Fibroblast of skin of right biceps (primary cell): ENCODE results near the gene HTR6.

Source experiments
- DNase-seq: peaks from one replicate; pipeline ENCODE4 v3.0.0-alpha.2; 2013

HTR6 gene

DNA sequence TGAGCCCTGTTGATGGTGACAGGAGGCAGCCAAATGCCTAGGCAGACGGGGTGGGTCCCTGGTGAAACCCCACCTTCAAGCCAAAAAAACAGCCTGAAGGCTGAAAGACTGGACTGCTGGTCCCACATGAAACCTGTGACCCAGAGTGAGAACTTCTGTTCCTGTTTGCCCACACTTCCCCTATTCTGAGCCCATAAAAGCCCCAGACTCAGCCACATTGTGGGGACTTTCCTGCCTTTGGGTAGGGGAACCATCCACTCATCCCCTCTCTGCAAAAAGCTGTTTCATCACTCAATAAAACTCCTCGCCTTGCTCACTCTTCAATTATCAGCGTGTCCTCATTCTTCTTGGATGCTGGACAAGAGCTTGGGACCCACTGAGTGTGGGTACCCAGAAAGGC is 25.2 kb downstream of the HTR6 start:
- DNase-seq, result no peak

DNA sequence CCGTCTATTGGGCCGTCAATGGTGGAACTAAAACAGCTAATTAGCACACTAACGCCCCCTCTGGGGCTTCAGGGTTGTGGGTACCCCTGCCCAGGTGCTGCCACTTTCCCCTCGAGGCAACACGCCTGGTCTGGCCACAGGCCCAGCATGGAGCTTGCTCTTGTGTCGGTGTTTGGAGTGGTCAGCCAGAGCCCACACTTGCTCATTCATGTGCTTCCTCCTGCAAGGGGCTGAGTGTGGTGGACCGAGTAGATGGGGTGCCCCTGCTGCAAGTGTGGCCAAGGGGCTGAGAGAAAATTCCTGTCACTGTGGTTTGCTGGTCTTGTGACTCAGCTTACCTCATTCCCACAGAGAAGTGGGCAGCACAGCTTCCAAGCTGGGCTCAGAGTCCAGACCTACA is 25.7 kb downstream of the HTR6 start:
- no peak for DNase-seq

- DNase-seq, result no peak
Measured at GRCh38 chr1:19694298-19694697, 29.6 kb downstream of the HTR6 start.

- DNase-seq, result no peak
Measured at GRCh38 chr1:19695772-19696171, 31.1 kb downstream of the HTR6 start.

GRCh38 chr1:19696820-19697219 is 32.1 kb downstream of the HTR6 start:
- no peak for DNase-seq

DNA sequence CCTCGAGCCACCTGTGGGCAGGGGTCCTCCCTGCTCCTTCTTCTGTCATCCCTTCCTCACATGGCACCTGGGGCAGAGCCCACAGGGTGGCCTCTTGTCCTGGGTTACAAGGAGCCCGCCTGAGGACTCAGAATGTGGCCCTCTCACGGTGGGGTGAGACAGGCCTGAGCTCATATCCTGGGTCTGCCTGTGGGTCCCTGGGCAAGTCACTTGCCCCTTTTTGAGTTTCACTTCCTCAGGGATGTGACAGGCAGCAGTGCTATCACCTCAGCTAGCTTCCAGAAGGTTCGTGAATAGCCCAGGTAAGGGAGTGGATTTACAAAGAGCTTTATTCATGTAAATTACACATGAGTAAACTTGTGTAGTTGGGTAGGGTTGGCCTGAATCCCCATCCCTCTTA is 33.5 kb downstream of the HTR6 start:
- DNase-seq, result no peak

GRCh38 chr1:19700079-19700777 is 35.6 kb downstream of the HTR6 start:
- no peak for DNase-seq

GRCh38 chr1:19703280-19703679 is 38.6 kb downstream of the HTR6 start:
- DNase-seq, result no peak

DNA sequence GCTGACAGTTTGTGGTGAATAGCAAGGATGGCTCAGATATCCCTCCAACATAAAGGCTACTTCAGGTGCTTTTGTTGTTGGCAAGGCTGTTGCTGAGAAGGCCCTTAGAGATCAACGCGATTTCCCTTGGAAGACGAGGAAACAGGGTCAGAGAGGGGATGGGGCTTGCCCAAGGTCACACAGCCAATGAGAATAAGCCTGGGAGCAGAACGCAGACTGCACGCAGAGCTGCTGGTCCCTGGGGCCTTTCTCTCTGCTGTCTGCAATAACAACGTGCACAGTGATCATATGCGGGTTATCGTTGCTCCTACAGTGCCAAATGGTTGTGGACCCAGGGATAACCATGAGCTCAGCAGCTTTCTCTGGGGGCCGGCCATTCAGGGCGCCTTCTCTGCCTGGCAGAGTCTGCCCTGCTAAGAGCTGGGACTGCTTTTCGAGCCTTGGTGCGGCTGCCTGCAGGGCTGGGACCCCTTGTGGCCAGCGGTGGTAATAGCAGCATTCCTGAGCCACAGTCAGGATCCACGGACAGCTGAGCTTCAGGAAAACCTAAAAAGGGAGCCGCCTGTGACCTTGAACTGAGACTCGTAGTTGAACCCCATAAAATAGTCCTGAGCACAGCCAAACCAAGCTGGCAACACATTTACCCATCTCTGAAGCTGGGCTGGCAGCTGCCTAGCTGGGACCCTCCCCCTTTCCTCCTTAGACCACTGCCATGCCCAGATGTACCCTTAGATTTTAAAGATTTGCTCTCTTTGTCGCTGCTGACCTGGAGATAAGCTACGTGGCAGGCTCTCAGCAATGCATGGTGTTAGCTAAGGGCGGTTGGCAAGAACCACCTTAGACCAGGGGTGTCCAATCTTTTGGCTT is 39.8 kb downstream of the HTR6 start:
- peak; percentile 64 for DNase-seq

- DNase-seq, result no peak
Measured at GRCh38 chr1:19705464-19705863, 40.8 kb downstream of the HTR6 start.

DNA sequence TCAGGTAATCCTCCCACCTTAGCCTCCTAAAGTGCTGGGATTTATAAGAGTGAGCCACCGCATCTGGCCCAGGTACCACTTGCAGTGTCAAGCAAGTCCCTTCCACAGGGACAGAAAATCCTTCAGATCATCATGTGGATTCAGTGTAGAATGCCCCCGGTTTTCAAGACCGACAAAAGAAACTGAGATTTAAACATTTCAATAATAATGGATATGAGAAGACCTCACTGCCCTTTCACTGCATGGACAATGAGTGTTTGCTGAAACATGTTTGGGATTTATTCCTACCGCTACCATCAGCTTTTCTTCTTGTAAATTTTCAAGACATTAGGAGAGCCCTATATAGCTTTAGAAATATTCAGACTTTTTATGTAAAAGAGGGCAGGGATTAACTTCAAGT is 41.5 kb downstream of the HTR6 start:
- no peak for DNase-seq

- DNase-seq, result no peak
Measured at GRCh38 chr1:19708567-19709110, 44.0 kb downstream of the HTR6 start.

DNA sequence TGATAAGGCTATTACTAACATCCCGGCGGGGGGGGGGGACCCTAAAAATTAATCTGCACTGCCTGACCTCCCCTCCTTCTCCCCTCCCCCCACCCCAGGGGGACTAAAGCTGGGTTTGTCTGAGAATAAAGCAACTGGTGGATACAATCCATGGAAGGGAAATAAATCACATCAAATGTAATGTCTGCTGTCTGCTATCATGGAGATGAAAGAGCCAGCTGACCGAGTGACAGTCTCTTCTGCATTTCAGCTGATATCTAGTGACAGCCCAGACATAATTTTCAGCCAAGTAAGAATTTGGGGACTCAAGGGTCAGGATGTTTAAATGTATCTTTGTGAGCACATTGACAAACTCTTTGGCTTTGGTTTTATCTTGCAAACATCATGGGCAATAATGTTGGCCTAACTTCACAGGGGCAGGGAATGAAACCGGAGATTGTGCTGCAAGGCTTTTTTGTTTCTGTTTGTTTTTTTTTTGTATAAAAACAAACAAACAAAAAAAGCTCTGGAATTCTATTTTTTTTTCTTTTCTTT is 44.7 kb downstream of the HTR6 start:
- no peak for DNase-seq

GRCh38 chr1:19710825-19711611 is 46.3 kb downstream of the HTR6 start:
- no peak for DNase-seq

DNA sequence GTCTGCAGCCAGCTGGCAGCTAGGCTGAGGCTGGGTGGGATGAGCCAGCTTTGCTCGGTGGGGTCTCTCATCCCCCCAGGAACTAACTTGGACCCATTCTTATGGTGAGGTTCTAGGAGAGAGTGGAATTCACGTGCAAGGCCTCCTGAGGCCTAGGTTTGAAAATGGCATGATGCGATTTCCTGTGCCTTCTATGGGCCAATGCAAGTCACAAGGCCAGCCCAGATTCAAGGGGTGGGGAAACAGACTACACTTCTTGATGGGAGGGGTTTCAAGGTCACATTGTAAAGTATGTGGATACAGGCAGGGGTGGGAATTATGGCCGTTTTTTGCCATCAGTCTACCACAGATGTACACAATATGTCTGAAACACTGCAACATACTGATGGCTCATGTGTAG is 48.3 kb downstream of the HTR6 start:
- DNase-seq, result no peak

DNA sequence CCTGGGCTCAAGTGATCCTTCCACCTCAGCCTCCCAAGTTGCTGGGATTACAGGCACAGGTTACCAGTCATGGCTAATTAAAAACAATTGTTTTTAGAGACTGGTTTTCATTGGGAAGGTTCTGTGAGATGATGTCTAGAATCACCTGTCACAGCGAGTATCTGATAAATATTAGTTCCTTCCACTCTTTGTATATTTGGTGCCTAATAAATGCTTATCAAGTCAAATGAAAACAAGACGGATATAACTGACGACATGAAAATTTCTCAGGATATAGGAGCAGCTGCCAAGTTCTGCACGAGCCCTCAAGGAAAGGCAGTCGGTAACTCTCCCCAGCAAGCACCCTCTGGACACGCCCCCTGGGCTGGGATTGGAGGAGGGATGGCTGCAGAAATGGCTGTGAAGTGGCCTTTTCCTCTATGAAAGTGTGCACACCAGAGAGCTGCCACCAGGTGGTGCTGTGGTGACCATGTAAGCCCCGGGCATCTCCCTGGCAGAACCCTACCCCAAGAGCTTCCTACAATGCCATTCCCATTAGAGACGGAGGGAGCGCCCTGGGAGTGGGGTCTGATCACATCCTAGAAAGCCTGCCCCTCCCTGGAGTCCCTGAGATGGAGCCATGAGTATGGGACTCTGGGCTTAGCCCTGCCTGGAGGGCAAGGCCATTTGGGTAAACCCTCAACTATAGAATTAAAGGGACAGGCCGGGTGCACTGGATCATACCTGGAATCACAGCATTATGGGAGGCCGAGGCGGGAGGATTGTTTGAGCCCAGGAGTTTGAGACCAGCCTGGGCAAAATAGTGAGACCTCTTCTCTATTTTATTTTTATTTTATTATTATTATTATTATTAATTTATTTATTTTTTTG is 50.9 kb downstream of the HTR6 start:
- DNase-seq, result peak; percentile 92

DNA sequence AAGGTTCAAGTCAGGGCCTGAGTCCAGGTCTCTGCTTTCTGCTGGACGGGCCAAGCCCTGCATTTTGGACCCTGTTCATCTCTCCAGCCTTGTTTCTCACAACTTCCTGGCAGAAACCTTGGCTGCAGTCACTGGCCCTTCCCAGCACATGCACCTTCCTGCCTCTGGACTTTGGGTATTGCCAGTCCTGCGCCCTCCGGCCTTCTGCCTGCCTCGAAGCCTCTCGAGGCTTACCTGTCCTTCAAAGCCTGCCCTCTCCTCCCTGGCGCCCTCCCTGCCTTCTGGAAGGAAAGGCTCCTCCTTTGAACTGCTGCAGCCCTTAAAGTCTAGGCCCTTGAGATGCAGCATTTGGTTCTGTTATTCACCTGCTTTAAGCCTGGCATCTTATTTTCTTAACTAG is 52.8 kb downstream of the HTR6 start:
- no peak for DNase-seq

DNA sequence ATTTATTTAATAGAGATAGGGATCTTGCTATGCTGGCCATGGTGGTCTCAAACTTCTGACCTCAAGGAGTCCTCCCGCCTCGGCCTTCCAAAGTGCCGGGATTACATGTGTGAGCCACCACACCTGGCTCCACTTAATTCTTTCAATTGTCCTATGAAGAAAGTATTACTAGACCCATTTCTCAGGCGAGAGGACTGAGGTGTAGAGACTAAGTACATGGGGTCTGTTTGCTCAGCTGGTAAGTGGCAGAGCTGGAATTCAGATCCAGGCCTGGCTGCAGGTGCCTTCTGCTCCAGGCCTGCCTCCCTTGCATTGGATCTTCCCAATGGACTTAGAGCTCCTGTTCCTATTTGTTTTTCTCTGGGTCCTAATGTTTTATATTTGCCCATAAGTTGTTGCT is 55.5 kb downstream of the HTR6 start:
- DNase-seq, result no peak

- no peak for DNase-seq
Measured at GRCh38 chr1:19720973-19721372, 56.3 kb downstream of the HTR6 start.

DNA sequence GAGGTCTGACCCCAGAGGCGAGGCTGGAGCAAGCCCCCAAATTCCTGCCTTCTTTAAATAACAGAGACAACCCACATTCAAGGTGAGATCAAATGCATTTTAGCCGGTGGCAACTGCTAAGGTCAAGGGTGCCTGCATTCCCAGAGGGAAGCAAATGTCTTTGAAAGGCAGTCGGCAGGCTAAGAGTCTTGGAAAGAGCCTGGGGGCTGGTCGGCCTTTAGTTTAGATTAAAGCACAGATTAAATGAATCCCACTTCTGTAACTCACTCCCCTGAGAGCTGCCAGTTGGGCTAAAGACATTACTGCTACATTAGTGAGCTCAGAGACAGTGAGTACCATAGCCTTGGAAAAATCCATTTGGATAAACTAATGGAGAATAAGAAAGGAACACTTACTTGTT is 59.2 kb downstream of the HTR6 start:
- DNase-seq, result no peak

DNA sequence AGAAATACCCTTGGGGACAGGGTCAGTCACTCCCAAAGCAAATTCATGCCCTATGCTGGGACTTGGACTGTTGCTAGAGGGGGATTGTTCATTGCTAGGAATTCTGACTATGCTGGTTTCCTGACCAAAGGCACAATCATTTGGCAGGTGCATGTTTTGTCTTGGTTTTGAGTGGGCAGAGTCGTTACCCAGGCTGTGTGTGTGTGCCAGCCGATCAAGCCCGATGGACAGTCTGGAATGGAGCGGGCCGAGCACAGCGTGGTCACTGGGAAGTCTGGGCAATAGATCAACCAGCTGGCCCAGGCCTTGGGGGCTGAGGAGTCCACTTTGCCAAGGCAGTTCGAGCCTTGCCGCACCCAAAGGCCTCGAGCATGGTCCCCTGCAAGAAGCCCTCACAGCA is 60.9 kb downstream of the HTR6 start:
- no peak for DNase-seq
